Calu3 (cell line): ENCODE measurements around the gene ANK2. TPM values are rescaled to one million over a fixed set of nuclear protein-coding genes. Genes with fewer than 3 reads are reported as not detected.

Experiments used
- BruUV-seq: library from RNA; stranded (reverse); fragments of 400-500 nt; replicated peaks from 2 replicates; lab custom pipeline; 2021; lab: Mats Ljungman, UMichigan
- CTCF ChIA-PET: fragments of 300-600 bp; sonication (Branson Sonifier 250); formaldehyde crosslinking; loops from one replicate; lab custom pipeline; 2022; ENCODE audit warnings: antibody characterized with exemption; lab: Charles Lee
- DNase-seq: peaks from one replicate; pipeline ENCODE4 v3.0.0; 2022
- H3K27ac Mint-ChIP-seq: one replicate; pipeline ENCODE4 v1.8.0; 2022; ENCODE audit warnings: mixed read lengths; ENCODE audit not compliant: unreplicated experiment
- H3K27me3 Mint-ChIP-seq: one replicate; pipeline ENCODE4 v1.8.0; 2022; ENCODE audit warnings: mixed read lengths; ENCODE audit not compliant: unreplicated experiment
- H3K36me3 Mint-ChIP-seq: one replicate; pipeline ENCODE4 v1.8.0; 2022; ENCODE audit warnings: mild to moderate bottlenecking, moderate library complexity, mixed read lengths; ENCODE audit not compliant: insufficient read depth, unreplicated experiment
- H3K4me1 Mint-ChIP-seq: one replicate; pipeline ENCODE4 v1.8.0; 2022; ENCODE audit warnings: mild to moderate bottlenecking, low read depth, mixed read lengths; ENCODE audit not compliant: unreplicated experiment
- H3K4me3 Mint-ChIP-seq: one replicate; pipeline ENCODE4 v1.8.0; 2022; ENCODE audit warnings: mild to moderate bottlenecking, low read depth, moderate library complexity, mixed read lengths; ENCODE audit not compliant: unreplicated experiment
- H3K9me3 Mint-ChIP-seq: one replicate; pipeline ENCODE4 v1.8.0; 2022; ENCODE audit warnings: low read depth, mixed read lengths; ENCODE audit not compliant: unreplicated experiment
- CTCF ChIP-seq: fragments of 200-600 bp; IDR thresholded peaks from one replicate; pipeline ENCODE4 v1.8.0; 2022; ENCODE audit warnings: antibody characterized with exemption; ENCODE audit not compliant: unreplicated experiment
- intact Hi-C: fragments of 100-400 bp; cut with micrococcal nuclease; formaldehyde crosslinking; loops from one replicate; pipeline ENCODE4 v1.10.0; 2022; ENCODE audit not compliant: unreplicated experiment
- total RNA-seq: library from RNA; stranded (reverse); gene quantifications from 2 replicates; pipeline ENCODE4 v1.2.3, GENCODE V29; 2022

Gene ANK2
- total RNA-seq, 1 experiment from 2014 or later = 4.1 TPM

- H3K36me3 Mint-ChIP-seq = peaks cover 5% of the 10 kb centered on the region
- BruUV-seq = no TSS peak
- H3K9me3 Mint-ChIP-seq = no peaks in the 10 kb centered on the region
- no peak overlapping the region for H3K27ac Mint-ChIP-seq
- peaks cover 8% of the 10 kb centered on the region for H3K4me1 Mint-ChIP-seq
- no peaks in the 10 kb centered on the region for H3K27me3 Mint-ChIP-seq
- intact Hi-C loops = loop anchor here (1.0 kb wide), 1 partner anchor 47 kb away; no protein-coding TSS in a partner anchor
- CTCF ChIA-PET = interaction anchor here (0.6 kb wide), 1 partner anchor 39 kb away, joined by 3 read pairs; no protein-coding TSS in a partner anchor
- no peak overlapping the region for H3K4me3 Mint-ChIP-seq
- no peak for DNase-seq
- TF ChIP-seq CTCF = no peak
Observed at GRCh38 chr4:113153529-113154101, 104.2 kb downstream of the ANK2 start.

GRCh38 chr4:113154281-113154680, 104.8 kb downstream of the ANK2 start:
- Mint-ChIP-seq H3K36me3 (no peaks in the 10 kb centered on the region), H3K4me3 (no peak overlapping the region), H3K27ac (no peak overlapping the region), H3K9me3 (no peaks in the 10 kb centered on the region), H3K4me1 (peaks cover 2% of the 10 kb centered on the region), H3K27me3 (no peaks in the 10 kb centered on the region)
- no peak for TF ChIP-seq CTCF
- DNase-seq = no peak
- intact Hi-C loops = no loop called here
- no TSS peak for BruUV-seq
- CTCF ChIA-PET = interaction anchor here (0.6 kb wide), 1 partner anchor 40 kb away, joined by 3 read pairs; no protein-coding TSS in a partner anchor

GRCh38 chr4:113157086-113157857, 107.8 kb downstream of the ANK2 start:
- Mint-ChIP-seq H3K27ac (no peak overlapping the region), H3K36me3 (no peaks in the 10 kb centered on the region), H3K4me1 (no peaks in the 10 kb centered on the region), H3K4me3 (no peak overlapping the region), H3K27me3 (no peaks in the 10 kb centered on the region), H3K9me3 (no peaks in the 10 kb centered on the region)
- no peak for TF ChIP-seq CTCF
- no TSS peak for BruUV-seq
- CTCF ChIA-PET = no interaction called here
- DNase-seq = no peak
- intact Hi-C loops = no loop called here

GRCh38 chr4:113159942-113160545, 110.6 kb downstream of the ANK2 start:
- Mint-ChIP-seq H3K4me1 (no peaks in the 10 kb centered on the region), H3K27me3 (no peaks in the 10 kb centered on the region), H3K4me3 (no peak overlapping the region), H3K36me3 (no peaks in the 10 kb centered on the region), H3K27ac (no peak overlapping the region), H3K9me3 (no peaks in the 10 kb centered on the region)
- TF ChIP-seq CTCF = no peak
- intact Hi-C loops = no loop called here
- no peak for DNase-seq
- BruUV-seq = no TSS peak
- CTCF ChIA-PET = no interaction called here
